ENCODE measurements around the gene RGS11. TPM values are rescaled to one million over a fixed set of nuclear protein-coding genes. Genes with fewer than 3 reads are reported as not detected.
"Not testable (repeated sequence)": the region's sequence is repeated elsewhere in the genome, so short reads cannot be mapped to it uniquely, and the experiment has no call there.

The RGS11 gene
- total RNA-seq, 1 experiment from 2014 or later, result 10.2 TPM

DNA sequence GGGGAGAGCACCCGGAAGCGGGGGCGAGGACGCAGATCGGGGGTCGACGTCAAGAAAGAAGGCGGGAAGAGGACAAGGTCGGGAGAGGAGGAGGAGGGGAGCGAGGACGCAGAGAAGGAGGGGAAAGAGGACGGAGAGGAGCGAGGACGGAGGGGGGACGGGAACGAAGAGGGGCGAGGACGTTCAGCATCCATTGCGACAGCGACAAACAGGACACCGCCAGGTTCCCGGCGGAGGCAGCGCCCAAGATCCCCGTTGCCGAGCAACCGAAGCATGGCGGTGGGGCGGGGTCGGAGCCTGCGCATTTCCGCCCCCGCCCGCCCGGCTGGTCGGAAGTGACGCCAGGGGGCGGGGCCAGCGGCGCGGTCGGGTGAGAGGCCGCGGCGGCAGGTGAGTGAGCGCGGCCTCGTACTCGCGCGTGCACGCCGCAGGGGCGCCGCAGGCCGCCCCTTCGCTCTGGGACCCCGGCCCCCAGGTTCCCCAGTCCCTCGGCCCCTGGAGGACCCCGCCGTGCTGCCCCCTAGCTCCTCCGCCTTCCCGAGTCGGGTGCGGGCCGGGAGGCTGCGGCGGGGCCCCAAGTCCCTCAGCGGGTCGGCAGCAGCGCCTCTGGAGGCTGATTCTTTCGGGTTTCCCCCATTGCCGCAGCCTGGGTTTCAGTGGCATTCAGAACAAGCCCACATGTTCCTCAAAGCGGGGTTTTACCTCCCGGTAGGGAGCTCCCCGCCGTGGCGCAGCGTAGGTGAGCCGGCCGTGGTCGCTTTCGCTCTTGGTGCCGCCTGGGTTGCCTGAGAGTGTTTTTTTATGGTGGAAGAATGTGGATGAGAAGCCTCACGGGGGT, 41.1 kb downstream of the RGS11 start, which contains the start of gene FAM234A:
FAM234A (plus strand) TSS at position 354 of the 838 bp plus-strand sequence. CDS start 19,593 bp downstream, outside the sequence.
- Histone ChIP-seq H3K36me3 (ENCODE audit: control insufficient read depth, insufficient read depth, low read length) (no peaks in the 10 kb centered on the region), H3K27me3 (ENCODE audit: control insufficient read depth, insufficient read depth, low read length) (no peaks in the 10 kb centered on the region), H3K4me3 (ENCODE audit: low read depth in 2 of 2, low read length in 2 of 2) (peak within 1 kb of the TSS; percentile 92 to 98), H3K27ac (ENCODE audit: low read length) (peak within 1 kb of the TSS; percentile 91), H3K9me3 (ENCODE audit: control insufficient read depth, insufficient read depth, low read depth, low read length) (no peaks in the 10 kb centered on the region), H3K4me1 (ENCODE audit: control insufficient read depth, insufficient read depth, low read length) (no peaks in the 10 kb centered on the region)
- ATAC-seq, result peak; percentile 94
- BruUV-seq (replicated peaks), result no TSS peak
- in situ Hi-C loops (cut with HindIII; ENCODE audit: low pct_unique_long_range_greater_than_20kb, low sequenced_read_pairs), result no loop called here
- ChIA-PET POLR2A (interaction anchor here (0.6 to 0.9 kb wide), 4 partner anchors 9 to 128 kb away, joined by 3 to 10 read pairs (median 6); no protein-coding TSS in a partner anchor), CTCF (interaction anchor here (0.6 to 0.7 kb wide), 3 partner anchors 10 to 103 kb away, joined by 5 to 8 read pairs (median 6); no protein-coding TSS in a partner anchor)
- DNase-seq (ENCODE audit: low read depth, low spot score), result peak; percentile 50
- intact Hi-C loops (cut with micrococcal nuclease; ENCODE audit: unreplicated experiment), result no loop called here
- TF ChIP-seq POLR2AphosphoS5 (IDR thresholded peaks at IDR 0.05; ENCODE audit: low read depth, low read length) (peak; percentile 83), SIN3A (IDR thresholded peaks at IDR 0.05; ENCODE audit: borderline replicate concordance, insufficient read depth, low read depth, low read length) (peak; percentile 96; the same call in 1 of the 2 replicates), TCF7L2 (IDR thresholded peaks at IDR 0.05; ENCODE audit: low read depth, low read length) (no peak)
- TF ChIP-seq, protein P1, sequence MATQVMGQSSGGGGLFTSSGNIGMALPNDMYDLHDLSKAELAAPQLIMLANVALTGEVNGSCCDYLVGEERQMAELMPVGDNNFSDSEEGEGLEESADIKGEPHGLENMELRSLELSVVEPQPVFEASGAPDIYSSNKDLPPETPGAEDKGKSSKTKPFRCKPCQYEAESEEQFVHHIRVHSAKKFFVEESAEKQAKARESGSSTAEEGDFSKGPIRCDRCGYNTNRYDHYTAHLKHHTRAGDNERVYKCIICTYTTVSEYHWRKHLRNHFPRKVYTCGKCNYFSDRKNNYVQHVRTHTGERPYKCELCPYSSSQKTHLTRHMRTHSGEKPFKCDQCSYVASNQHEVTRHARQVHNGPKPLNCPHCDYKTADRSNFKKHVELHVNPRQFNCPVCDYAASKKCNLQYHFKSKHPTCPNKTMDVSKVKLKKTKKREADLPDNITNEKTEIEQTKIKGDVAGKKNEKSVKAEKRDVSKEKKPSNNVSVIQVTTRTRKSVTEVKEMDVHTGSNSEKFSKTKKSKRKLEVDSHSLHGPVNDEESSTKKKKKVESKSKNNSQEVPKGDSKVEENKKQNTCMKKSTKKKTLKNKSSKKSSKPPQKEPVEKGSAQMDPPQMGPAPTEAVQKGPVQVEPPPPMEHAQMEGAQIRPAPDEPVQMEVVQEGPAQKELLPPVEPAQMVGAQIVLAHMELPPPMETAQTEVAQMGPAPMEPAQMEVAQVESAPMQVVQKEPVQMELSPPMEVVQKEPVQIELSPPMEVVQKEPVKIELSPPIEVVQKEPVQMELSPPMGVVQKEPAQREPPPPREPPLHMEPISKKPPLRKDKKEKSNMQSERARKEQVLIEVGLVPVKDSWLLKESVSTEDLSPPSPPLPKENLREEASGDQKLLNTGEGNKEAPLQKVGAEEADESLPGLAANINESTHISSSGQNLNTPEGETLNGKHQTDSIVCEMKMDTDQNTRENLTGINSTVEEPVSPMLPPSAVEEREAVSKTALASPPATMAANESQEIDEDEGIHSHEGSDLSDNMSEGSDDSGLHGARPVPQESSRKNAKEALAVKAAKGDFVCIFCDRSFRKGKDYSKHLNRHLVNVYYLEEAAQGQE (IDR thresholded peaks at IDR 0.05; ENCODE audit: insufficient read depth in 1 of 2, low read depth in 2 of 2, low read length in 1 of 2), result no peak

DNA sequence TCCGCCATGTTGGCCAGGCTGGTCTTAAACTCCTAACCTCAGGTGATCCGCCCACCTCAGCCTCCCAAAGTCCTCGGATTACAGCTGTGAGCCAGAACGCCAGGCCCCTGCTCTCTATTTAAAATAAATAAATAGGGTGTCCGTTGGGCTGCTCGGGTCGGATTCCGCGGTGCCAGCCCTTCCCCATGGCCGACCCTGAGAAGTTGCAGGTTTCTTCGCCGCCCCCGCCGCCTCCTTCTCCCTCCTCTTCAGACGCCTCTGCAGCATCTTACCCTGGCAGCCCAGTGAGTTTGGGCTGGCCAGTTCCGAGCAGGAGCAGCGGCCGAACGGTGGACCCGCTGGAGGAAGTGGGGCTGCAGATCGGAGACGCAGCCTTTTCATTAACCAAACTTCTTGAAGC, 44.8 kb downstream of the RGS11 start:
- ATAC-seq (no peak), DNase-seq (ENCODE audit: low read depth, low spot score) (no peak)
- no peak overlapping the region for H3K4me3 ChIP-seq (ENCODE audit: low read depth in 2 of 2, low read length in 2 of 2)
- in situ Hi-C loops (cut with HindIII; ENCODE audit: low pct_unique_long_range_greater_than_20kb, low sequenced_read_pairs) (no loop called here), intact Hi-C loops (cut with micrococcal nuclease; ENCODE audit: unreplicated experiment) (no loop called here)
- CTCF ChIA-PET, result no interaction called here
- H3K36me3 ChIP-seq (ENCODE audit: control insufficient read depth, insufficient read depth, low read length), result peaks cover 17% of the 10 kb centered on the region
- H3K9me3 ChIP-seq (ENCODE audit: control insufficient read depth, insufficient read depth, low read depth, low read length), result no peaks in the 10 kb centered on the region
- H3K27ac ChIP-seq (ENCODE audit: low read length), result no peak overlapping the region
- H3K27me3 ChIP-seq (ENCODE audit: control insufficient read depth, insufficient read depth, low read length), result no peaks in the 10 kb centered on the region
- TF ChIP-seq, protein P2, sequence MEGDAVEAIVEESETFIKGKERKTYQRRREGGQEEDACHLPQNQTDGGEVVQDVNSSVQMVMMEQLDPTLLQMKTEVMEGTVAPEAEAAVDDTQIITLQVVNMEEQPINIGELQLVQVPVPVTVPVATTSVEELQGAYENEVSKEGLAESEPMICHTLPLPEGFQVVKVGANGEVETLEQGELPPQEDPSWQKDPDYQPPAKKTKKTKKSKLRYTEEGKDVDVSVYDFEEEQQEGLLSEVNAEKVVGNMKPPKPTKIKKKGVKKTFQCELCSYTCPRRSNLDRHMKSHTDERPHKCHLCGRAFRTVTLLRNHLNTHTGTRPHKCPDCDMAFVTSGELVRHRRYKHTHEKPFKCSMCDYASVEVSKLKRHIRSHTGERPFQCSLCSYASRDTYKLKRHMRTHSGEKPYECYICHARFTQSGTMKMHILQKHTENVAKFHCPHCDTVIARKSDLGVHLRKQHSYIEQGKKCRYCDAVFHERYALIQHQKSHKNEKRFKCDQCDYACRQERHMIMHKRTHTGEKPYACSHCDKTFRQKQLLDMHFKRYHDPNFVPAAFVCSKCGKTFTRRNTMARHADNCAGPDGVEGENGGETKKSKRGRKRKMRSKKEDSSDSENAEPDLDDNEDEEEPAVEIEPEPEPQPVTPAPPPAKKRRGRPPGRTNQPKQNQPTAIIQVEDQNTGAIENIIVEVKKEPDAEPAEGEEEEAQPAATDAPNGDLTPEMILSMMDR (IDR thresholded peaks at IDR 0.05), result no peak
- no peak for TF ChIP-seq SIN3A (IDR thresholded peaks at IDR 0.05; ENCODE audit: borderline replicate concordance, insufficient read depth, low read depth, low read length)
- TF ChIP-seq TCF7L2 (IDR thresholded peaks at IDR 0.05; ENCODE audit: low read depth, low read length), result no peak
- TF ChIP-seq, protein P1 (IDR thresholded peaks at IDR 0.05; ENCODE audit: insufficient read depth in 1 of 2, low read depth in 2 of 2, low read length in 1 of 2), result no peak
- TF ChIP-seq POLR2AphosphoS5 (IDR thresholded peaks at IDR 0.05; ENCODE audit: low read depth, low read length), result no peak
- BruUV-seq (replicated peaks), result no TSS peak
- peaks cover 9% of the 10 kb centered on the region for H3K4me1 ChIP-seq (ENCODE audit: control insufficient read depth, insufficient read depth, low read length)
- POLR2A ChIA-PET, result no interaction called here

DNA sequence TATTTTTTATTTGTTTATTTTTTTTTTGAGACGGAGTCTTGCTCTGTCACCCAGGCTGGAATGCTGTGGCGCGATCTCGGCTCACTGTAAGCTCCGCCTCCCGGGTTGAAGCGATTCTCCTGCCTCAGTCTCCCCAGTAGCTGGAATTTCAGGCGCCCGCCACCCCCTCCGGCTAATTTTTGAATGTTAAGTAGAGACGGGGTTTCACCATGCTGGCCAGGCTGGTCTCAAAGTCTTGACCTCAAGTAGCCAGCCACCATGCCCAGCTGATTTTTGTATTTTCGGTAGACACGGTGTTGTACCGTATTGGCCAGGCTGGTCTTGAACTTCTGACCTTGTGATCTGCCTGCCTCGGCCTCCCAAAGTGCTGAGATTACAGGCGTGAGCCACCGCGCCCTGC, 45.4 kb downstream of the RGS11 start:
- intact Hi-C loops (cut with micrococcal nuclease; ENCODE audit: unreplicated experiment); BruUV-seq (replicated peaks): not testable (repeated sequence)

More for the DNA sequence above, 45.4 kb downstream of the RGS11 start:
- CTCF ChIA-PET; H3K27me3 ChIP-seq (ENCODE audit: control insufficient read depth, insufficient read depth, low read length); ATAC-seq; H3K4me3 ChIP-seq (ENCODE audit: low read depth in 2 of 2, low read length in 2 of 2); H3K9me3 ChIP-seq (ENCODE audit: control insufficient read depth, insufficient read depth, low read depth, low read length); H3K4me1 ChIP-seq (ENCODE audit: control insufficient read depth, insufficient read depth, low read length); DNase-seq (ENCODE audit: low read depth, low spot score); in situ Hi-C loops (cut with HindIII; ENCODE audit: low pct_unique_long_range_greater_than_20kb, low sequenced_read_pairs); H3K27ac ChIP-seq (ENCODE audit: low read length): not testable (repeated sequence)
- POLR2A ChIA-PET, result interaction anchor here (0.6 kb wide), 1 partner anchor 13 kb away, joined by 5 read pairs; no protein-coding TSS in a partner anchor
- peaks cover 21% of the 10 kb centered on the region for H3K36me3 ChIP-seq (ENCODE audit: control insufficient read depth, insufficient read depth, low read length)

Data from Panc1 (cell line).